HCT116 (cell line): ENCODE results near the gene CD22. TPM values are rescaled to one million over a fixed set of nuclear protein-coding genes. Genes with fewer than 3 reads are reported as not detected.

ENCODE experiments used
- ATAC-seq: fragments of 200-7000 bp; cut with Tn5 transposase; 2 replicates; pipeline ENCODE4 v1.9.1; 2020; ENCODE audit warnings: mild to moderate bottlenecking, moderate library complexity
- BruUV-seq: library from RNA; stranded (reverse); fragments of 400-500 nt; replicated peaks from 2 replicates; lab custom pipeline; 2021; lab: Mats Ljungman, UMichigan
- CTCF ChIA-PET: fragments of 300-600 bp; sonication (Branson Sonifier 250); formaldehyde crosslinking; loops from one replicate; lab custom pipeline; 2021; ENCODE audit warnings: antibody characterized with exemption; lab: Charles Lee
- POLR2A ChIA-PET: fragments of 300-600, 350-600 bp; sonication (Branson Sonifier 250); formaldehyde crosslinking; loops from one replicate; lab custom pipeline; 2021; ENCODE audit warnings: antibody characterized with exemption; lab: Charles Lee
- RAD21 ChIA-PET, 2 experiments: fragments of 300-600 bp; sonication (Branson Sonifier 250); formaldehyde crosslinking; loops; one replicate each; lab custom pipeline; 2023; ENCODE audit warnings: low total read pairs in 2 of 2; ENCODE audit not compliant: uncharacterized antibody in 2 of 2, unreplicated experiment in 2 of 2, low non-redundant PET in 1 of 2; lab: Charles Lee
- DNase-seq: peaks from one replicate; pipeline ENCODE4 v3.0.0-alpha.2; 2010; ENCODE audit warnings: low read depth, low spot score
- H2AFZ ChIP-seq: fragments of 200-600 bp; shearing (Covaris generic), sonication (generic); 2 replicates; pipeline ENCODE4 v1.6.1; 2017; ENCODE audit warnings: low read depth, mixed run types, mixed read lengths, antibody characterized with exemption, low read length; ENCODE audit not compliant: poor library complexity, severe bottlenecking
- H3K27ac ChIP-seq: 2 replicates; pipeline ENCODE4 v1.5.1; 2012; ENCODE audit warnings: low read depth, low read length
- H3K27me3 ChIP-seq: fragments of 200-600 bp; sonication (generic); 2 replicates; pipeline ENCODE4 v1.6.1; 2016; ENCODE audit warnings: mixed run types, low read length, mixed read lengths; ENCODE audit not compliant: insufficient read depth
- H3K36me3 ChIP-seq, 2 experiments: fragments of 200-500 bp in 1 of 2; fragments of 200-600 bp in 1 of 2; sonication (Bioruptor generic) in 1 of 2; sonication (generic) in 1 of 2; 2 replicates each; pipeline versions ENCODE4 v1.5.1 to v1.6.1; 2014 to 2016; ENCODE audit warnings: low read length in 2 of 2, inconsistent platforms in 1 of 2, mixed read lengths in 1 of 2, mixed run types in 1 of 2; ENCODE audit not compliant: insufficient read depth in 2 of 2, control insufficient read depth in 1 of 2
- H3K4me1 ChIP-seq, 2 experiments: fragments of 200-600 bp in 1 of 2; sonication (generic) in 1 of 2; 2 replicates each; pipeline versions ENCODE4 v1.5.1 to v1.6.1; 2012 to 2017; ENCODE audit warnings: low read length in 2 of 2, inconsistent platforms in 1 of 2, mild to moderate bottlenecking in 1 of 2, mixed read lengths in 1 of 2, mixed run types in 1 of 2, moderate library complexity in 1 of 2; ENCODE audit not compliant: insufficient read depth in 2 of 2, control insufficient read depth in 1 of 2
- H3K4me2 ChIP-seq: fragments of 200-600 bp; sonication (generic); 2 replicates; pipeline ENCODE4 v1.6.1; 2017; ENCODE audit warnings: mixed run types, low read length, mixed read lengths
- H3K4me3 ChIP-seq, 2 experiments: fragments of 200-600 bp in 1 of 2; sonication (generic) in 1 of 2; replicated peaks in 1 of 2; 2 replicates each; pipeline ENCODE4 v1.5.1; 2011 to 2016; ENCODE audit warnings: low read length in 2 of 2, control low read depth in 1 of 2, low read depth in 1 of 2, mild to moderate bottlenecking in 1 of 2, mixed read lengths in 1 of 2, mixed run types in 1 of 2
- H3K79me2 ChIP-seq: fragments of 200-600 bp; sonication (generic); 2 replicates; pipeline ENCODE4 v1.6.1; 2017; ENCODE audit warnings: mild to moderate bottlenecking, mixed run types, low read length, moderate library complexity, mixed read lengths; ENCODE audit not compliant: insufficient read depth
- H3K9ac ChIP-seq: fragments of 200-600 bp; sonication (generic); 2 replicates; pipeline ENCODE4 v1.6.1; 2016; ENCODE audit warnings: low read length, mixed read lengths
- H3K9me2 ChIP-seq: fragments of 200-600 bp; sonication (generic), shearing (Covaris generic); 2 replicates; pipeline ENCODE4 v1.6.1; 2017; ENCODE audit warnings: mixed run types, mild to moderate bottlenecking, moderate library complexity; ENCODE audit not compliant: insufficient read depth
- H3K9me3 ChIP-seq, 2 experiments: fragments of 200-500 bp in 1 of 2; fragments of 200-600 bp in 1 of 2; sonication (Bioruptor generic) in 1 of 2; sonication (generic) in 1 of 2; 2 replicates each; pipeline ENCODE4 v1.6.1; 2014 to 2017; ENCODE audit warnings: low read length in 2 of 2, mixed read lengths in 2 of 2, inconsistent platforms in 1 of 2, low read depth in 1 of 2, mild to moderate bottlenecking in 1 of 2, mixed run types in 1 of 2, moderate library complexity in 1 of 2; ENCODE audit not compliant: control insufficient read depth in 1 of 2, insufficient read depth in 1 of 2
- H4K20me1 ChIP-seq: fragments of 200-600 bp; sonication (generic), shearing (Covaris generic); 2 replicates; pipeline ENCODE4 v1.6.1; 2017; ENCODE audit warnings: mixed run types, mild to moderate bottlenecking, moderate library complexity; ENCODE audit not compliant: insufficient read depth
- ATF3 ChIP-seq: IDR thresholded peaks from 2 replicates; pipeline ENCODE4 v1.6.1; 2012
- CTCF ChIP-seq, 3 experiments: fragments of 200-600 bp in 1 of 3; sonication (generic) in 1 of 3; IDR thresholded peaks in 2 of 3; conservative IDR thresholded peaks in 1 of 3; 2 replicates each; pipeline ENCODE4 v1.5.1; 2012 to 2017; ENCODE audit warnings: low read depth in 2 of 3, low read length in 2 of 3, antibody characterized with exemption in 1 of 3, borderline replicate concordance in 1 of 3, control low read depth in 1 of 3, mild to moderate bottlenecking in 1 of 3, mixed read lengths in 1 of 3, mixed run types in 1 of 3, moderate library complexity in 1 of 3; ENCODE audit not compliant: insufficient read depth in 1 of 3
- SRF ChIP-seq: IDR thresholded peaks from 2 replicates; pipeline ENCODE4 v1.6.1; 2012; ENCODE audit warnings: low read depth
- YY1 ChIP-seq: IDR thresholded peaks from 2 replicates; pipeline ENCODE4 v1.6.1; 2011; ENCODE audit warnings: low read length, low read depth, moderate library complexity, mild to moderate bottlenecking; ENCODE audit not compliant: insufficient replicate concordance; ENCODE audit errors: extremely low read depth
- intact Hi-C: fragments of 100-400 bp; cut with micrococcal nuclease; formaldehyde crosslinking; loops from 2 replicates; pipeline ENCODE4 v1.10.0; 2022
- total RNA-seq: library from RNA; stranded (reverse); gene quantifications from one replicate; pipeline ENCODE4 v1.2.1, GENCODE V29; 2021; ENCODE audit not compliant: unreplicated experiment

CD22 gene
- total RNA-seq, 1 experiment from 2014 or later, result 7.0 TPM

- no peak for ATAC-seq
- H3K27ac ChIP-seq, result no peak overlapping the region
- BruUV-seq, result no TSS peak
- no peak overlapping the region for H3K9ac ChIP-seq
- H2AFZ ChIP-seq, result no peak overlapping the region
- H3K36me3 ChIP-seq, result no peaks in the 10 kb centered on the region
- no peaks in the 10 kb centered on the region for H3K9me2 ChIP-seq
- ChIA-PET POLR2A (interaction anchor here (1.3 kb wide), 1 partner anchor 10 kb away, joined by 3 read pairs; no protein-coding TSS in a partner anchor), RAD21 (no interaction called here), CTCF (no interaction called here)
- TF ChIP-seq YY1, result no peak
- H3K4me1 ChIP-seq, result peaks cover 8 to 31% of the 10 kb centered on the region in 2 experiments; a peak in 3 of 4 replicates
- no peaks in the 10 kb centered on the region for H3K79me2 ChIP-seq
- intact Hi-C loops, result no loop called here
- no peak overlapping the region for H3K4me3 ChIP-seq
- no peaks in the 10 kb centered on the region for H4K20me1 ChIP-seq
- no peak for DNase-seq
- no peaks in the 10 kb centered on the region for H3K9me3 ChIP-seq
- H3K4me2 ChIP-seq, result no peak overlapping the region
- H3K27me3 ChIP-seq, result no peaks in the 10 kb centered on the region
These were observed 18.7 kb upstream of the CD22 start for GRCh38 chr19:35310331-35310730.

GRCh38 chr19:35310811-35311465 lies 18.0 kb upstream of the CD22 start:
- Histone ChIP-seq H4K20me1 (no peaks in the 10 kb centered on the region), H3K27ac (no peak overlapping the region), H3K9ac (no peak overlapping the region), H3K4me3 (no peak overlapping the region), H3K9me2 (no peaks in the 10 kb centered on the region), H3K9me3 (no peaks in the 10 kb centered on the region), H2AFZ (no peak overlapping the region), H3K79me2 (no peaks in the 10 kb centered on the region), H3K36me3 (no peaks in the 10 kb centered on the region), H3K27me3 (no peaks in the 10 kb centered on the region), H3K4me2 (no peak overlapping the region), H3K4me1 (peaks cover 8 to 31% of the 10 kb centered on the region in 2 experiments; a peak in 3 of 4 replicates)
- DNase-seq (no peak), ATAC-seq (no peak)
- BruUV-seq, result no TSS peak
- ChIA-PET CTCF (no interaction called here), RAD21 (no interaction called here), POLR2A (no interaction called here)
- intact Hi-C loops, result no loop called here
- TF ChIP-seq CTCF (IDR thresholded peaks at IDR 0.05 in 2 of 3, conservative IDR thresholded peaks at IDR 0.05 in 1 of 3; ENCODE audit: borderline replicate concordance in 1 of 3, insufficient read depth in 1 of 3, low read depth in 2 of 3, low read length in 2 of 3), result no peak
- no peak for TF ChIP-seq SRF
- TF ChIP-seq ATF3, result no peak
